HG03460 (cell line): ENCODE measurements around the gene SLC22A31.
"Not testable (repeated sequence)": the region's sequence is repeated elsewhere in the genome, so short reads cannot be mapped to it uniquely, and the experiment has no call there.

Experiments used
- ATAC-seq: cut with Tn5 transposase; IDR thresholded peaks from one replicate; pipeline ENCODE4 v1.9.1; 2021; ENCODE audit not compliant: unreplicated experiment

Gene SLC22A31

GRCh38 chr16:89200124-89200849, at the start of gene SLC22A31:
SLC22A31 (minus strand) TSS chr16:89200537; CDS start chr16:89200501, 36 bp downstream.
- no peak for ATAC-seq

GRCh38 chr16:89248196-89248982, 48.1 kb upstream of the SLC22A31 start:
- ATAC-seq = no peak

GRCh38 chr16:89247734-89248075, 47.4 kb upstream of the SLC22A31 start:
- ATAC-seq = not testable (repeated sequence)

GRCh38 chr16:89246903-89247733, 46.8 kb upstream of the SLC22A31 start:
- ATAC-seq = peak; percentile 66

GRCh38 chr16:89246383-89246902, 46.1 kb upstream of the SLC22A31 start:
- ATAC-seq = no peak

- no peak for ATAC-seq
These were observed 44.4 kb upstream of the SLC22A31 start for GRCh38 chr16:89244754-89245153.

GRCh38 chr16:89244264-89244663, 43.9 kb upstream of the SLC22A31 start:
- ATAC-seq = not testable (repeated sequence)

- no peak for ATAC-seq
These were observed 43.3 kb upstream of the SLC22A31 start for GRCh38 chr16:89243664-89244063.

- no peak for ATAC-seq
These were observed 42.5 kb upstream of the SLC22A31 start for GRCh38 chr16:89242795-89243200.

- peak; percentile 52 for ATAC-seq
These were observed 41.1 kb upstream of the SLC22A31 start for GRCh38 chr16:89241187-89242007.

GRCh38 chr16:89237733-89238132, 37.4 kb upstream of the SLC22A31 start:
- ATAC-seq = no peak

- ATAC-seq = no peak
These were observed 33.5 kb upstream of the SLC22A31 start for GRCh38 chr16:89233678-89234490.

- no peak for ATAC-seq
These were observed 31.8 kb upstream of the SLC22A31 start for GRCh38 chr16:89232107-89232506.

GRCh38 chr16:89230255-89230654, 29.9 kb upstream of the SLC22A31 start:
- ATAC-seq = no peak

GRCh38 chr16:89224665-89225064, 24.3 kb upstream of the SLC22A31 start:
- ATAC-seq = no peak

GRCh38 chr16:89222931-89223330, 22.6 kb upstream of the SLC22A31 start:
- no peak for ATAC-seq

- no peak for ATAC-seq
These were observed 21.3 kb upstream of the SLC22A31 start for GRCh38 chr16:89221604-89222003.

GRCh38 chr16:89219365-89219764, 19.0 kb upstream of the SLC22A31 start:
- no peak for ATAC-seq

- ATAC-seq = peak; percentile 78
These were observed 17.3 kb upstream of the SLC22A31 start, which contains the start of gene ZNF778 for GRCh38 chr16:89217388-89218191. ZNF778 (plus strand) TSS chr16:89217703; CDS start chr16:89221128, 3,425 bp downstream.
